Activated CD4-positive, alpha-beta T cell treated with anti-CD3 and anti-CD28 coated beads, Interleukin-2, amount 50 U/mL, for 16 hours (primary cell): ENCODE measurements around the gene RABGAP1.
A peak's percentile ranks its signal among the peaks of the same experiment; 100 is the strongest.
"Not testable (repeated sequence)": the region's sequence is repeated elsewhere in the genome, so short reads cannot be mapped to it uniquely, and the experiment has no call there.

Experiments used
- DNase-seq: peaks from one replicate; pipeline ENCODE4 v3.0.0-alpha.2; 2020

Gene RABGAP1

DNA sequence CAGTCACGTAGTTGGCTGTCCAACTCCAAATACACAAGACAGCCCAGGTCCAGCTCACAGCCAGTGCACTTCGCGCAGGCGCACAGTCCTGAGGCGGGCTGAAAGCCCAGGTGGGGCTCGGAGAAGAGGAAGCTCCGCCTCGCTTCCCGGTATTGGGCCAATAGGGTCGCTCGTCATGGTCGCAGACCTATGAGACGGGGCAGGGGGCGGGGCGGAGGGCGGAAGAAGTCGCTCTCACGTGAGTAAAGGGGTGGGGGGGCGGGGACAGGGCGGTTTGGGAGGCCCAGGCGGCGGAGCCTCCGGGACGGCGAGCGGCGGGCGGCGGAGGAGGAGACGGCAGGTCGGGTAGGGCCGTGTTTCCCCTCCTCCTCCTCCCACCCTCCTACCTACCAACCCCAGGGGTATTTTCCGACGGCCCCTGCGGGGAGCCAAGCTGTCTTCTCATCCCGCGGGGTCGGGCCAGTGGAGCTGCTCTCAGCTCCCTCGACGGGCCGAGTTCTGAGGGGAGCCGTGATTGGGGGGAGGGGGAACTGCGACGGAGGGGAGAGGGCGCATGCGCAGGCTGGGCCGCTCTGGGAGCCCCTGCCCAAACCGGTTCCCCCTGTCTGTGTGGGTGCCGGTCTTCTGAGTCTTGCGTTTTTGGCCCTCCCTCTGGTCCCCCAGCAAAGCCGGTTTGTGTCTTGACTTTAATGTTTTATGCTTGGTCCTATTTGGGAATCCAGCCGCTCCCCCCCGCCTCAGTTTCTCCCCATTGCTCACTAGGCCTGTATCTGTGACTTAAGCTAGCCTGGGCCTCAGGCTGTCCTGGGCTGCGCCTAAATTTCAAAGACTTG, at the start of gene RABGAP1:
Gene RABGAP1 (plus strand): TSS at position 272 of the 833 bp plus-strand sequence. CDS start 16,040 bp downstream, outside the sequence.
- peak; percentile 99 for DNase-seq

DNA sequence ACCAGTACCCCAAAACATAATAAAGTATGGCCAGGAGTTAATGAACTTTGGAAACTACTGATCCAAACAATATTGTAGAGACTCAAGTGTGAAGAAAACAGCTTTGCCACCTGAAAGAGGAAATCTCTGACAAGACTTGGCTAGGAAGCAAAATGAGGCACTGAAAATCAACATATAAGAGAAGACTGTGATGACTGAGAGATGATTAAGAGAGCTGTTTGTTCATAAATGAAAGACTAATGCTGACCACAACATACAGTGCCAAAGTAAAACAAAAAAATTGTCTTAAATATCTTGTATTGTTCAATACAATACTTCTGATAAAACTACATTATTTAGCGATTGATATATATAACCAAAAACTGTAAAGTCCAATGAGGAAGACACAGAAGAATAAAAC, 42.9 kb upstream of the RABGAP1 start:
- no peak for DNase-seq

- no peak for DNase-seq
Measured at GRCh38 chr9:122900791-122901190, 40.0 kb upstream of the RABGAP1 start.

GRCh38 chr9:122904466-122904822, 36.4 kb upstream of the RABGAP1 start:
- peak; percentile 44 for DNase-seq

DNA sequence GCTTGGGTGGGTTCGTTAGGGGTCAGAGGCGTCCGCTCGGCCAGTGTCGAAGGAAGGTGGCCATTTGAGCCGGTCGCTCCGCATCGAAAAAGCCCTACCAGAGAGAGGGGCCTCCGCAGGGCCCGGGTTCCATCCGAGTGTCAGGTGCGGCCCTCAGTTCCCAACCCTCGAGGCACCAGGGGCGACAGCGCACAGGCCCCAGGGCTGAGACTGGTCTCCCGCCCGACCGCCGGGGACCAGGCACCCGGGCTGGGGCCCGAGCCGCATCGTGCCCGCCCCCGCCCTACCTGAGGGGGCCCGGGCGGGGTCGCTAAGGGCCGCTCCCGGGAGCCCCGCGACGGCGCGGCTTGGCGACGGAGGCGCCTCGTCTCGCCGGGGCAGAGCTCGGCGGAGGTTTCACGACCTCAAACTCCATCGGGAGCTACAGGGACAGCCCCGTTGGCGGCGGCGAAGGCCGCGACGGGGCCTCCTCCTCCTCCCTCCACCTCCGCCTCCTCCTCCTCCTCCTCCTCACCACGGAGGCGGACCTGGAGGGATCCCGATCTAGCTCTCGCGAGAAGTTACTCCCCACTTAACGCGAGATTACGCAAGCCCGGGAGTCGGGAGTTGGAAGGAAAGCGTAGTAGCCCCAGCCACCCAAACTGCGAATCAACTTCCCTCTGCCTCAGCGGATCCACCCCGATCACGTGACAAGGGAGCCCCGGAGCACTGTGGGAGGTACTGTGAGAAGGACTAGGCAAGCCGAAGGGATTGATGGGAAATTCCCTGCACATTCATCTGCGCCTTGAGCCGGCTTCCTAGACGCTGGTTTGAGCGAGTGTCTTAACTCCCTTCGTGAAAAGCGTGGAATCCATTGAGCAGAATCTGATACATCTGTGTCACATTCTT, 35.8 kb upstream of the RABGAP1 start, which contains the start of gene RC3H2:
Gene RC3H2 (minus strand): TSS at position 537 of the 888 bp plus-strand sequence. CDS start 7,850 bp downstream, outside the sequence.
- DNase-seq: peak; percentile 99

GRCh38 chr9:122906122-122906521, 34.7 kb upstream of the RABGAP1 start:
- DNase-seq: not testable (repeated sequence)

DNA sequence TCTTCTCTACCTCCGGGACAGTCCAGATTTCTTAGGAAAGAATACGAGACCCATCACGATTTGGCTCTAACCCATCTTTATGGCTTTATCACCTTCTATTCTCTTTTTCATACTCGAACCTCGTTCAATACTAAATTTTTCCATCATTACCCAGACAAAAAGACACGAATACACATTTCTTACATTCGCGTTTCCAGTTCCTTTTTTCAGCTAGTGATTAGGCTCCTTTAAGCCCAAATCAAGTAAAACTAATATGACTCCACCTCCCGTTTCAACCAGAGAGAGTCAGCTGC, 28.2 kb upstream of the RABGAP1 start:
- no peak for DNase-seq

DNA sequence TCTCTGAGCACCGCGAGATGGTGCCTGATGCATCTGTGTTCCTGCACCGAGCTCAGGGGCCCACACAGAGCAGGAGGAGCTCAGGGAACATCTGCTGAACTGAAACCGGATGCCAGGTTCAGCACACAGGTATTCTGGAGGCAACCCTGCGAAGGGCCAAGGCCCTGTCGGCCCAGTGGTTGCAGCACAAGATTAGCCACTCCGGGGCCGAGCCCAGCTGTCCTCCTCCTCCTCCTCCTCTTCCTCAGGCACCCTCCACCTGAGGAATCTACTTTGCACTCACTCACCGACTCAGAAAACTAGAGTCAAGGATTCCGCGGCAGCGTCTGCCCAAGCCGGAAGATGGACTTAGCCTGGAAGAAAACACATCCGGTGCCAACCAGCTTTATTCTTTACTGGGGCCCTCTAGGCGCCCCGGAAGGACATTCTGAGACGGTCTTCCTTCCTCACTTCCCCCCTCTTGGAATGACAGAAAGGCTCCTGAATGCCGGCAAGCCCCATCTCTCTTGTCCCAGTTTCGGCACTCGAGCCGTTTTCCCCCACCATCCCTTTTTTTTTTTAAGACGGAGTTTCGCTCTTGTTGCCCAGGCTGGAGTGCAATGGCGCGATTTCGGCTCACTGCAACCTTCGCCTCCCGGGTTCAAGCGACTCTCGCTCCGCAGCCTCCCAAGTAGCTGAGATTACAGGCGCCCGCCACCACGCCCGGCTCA, 27.7 kb upstream of the RABGAP1 start, which contains the start of gene ZBTB6:
Gene ZBTB6 (minus strand): TSS at position 360 of the 710 bp plus-strand sequence. CDS start 1,251 bp downstream, outside the sequence.
- DNase-seq: peak; percentile 82

- no peak for DNase-seq
Measured at GRCh38 chr9:122918310-122918709, 22.5 kb upstream of the RABGAP1 start.

DNA sequence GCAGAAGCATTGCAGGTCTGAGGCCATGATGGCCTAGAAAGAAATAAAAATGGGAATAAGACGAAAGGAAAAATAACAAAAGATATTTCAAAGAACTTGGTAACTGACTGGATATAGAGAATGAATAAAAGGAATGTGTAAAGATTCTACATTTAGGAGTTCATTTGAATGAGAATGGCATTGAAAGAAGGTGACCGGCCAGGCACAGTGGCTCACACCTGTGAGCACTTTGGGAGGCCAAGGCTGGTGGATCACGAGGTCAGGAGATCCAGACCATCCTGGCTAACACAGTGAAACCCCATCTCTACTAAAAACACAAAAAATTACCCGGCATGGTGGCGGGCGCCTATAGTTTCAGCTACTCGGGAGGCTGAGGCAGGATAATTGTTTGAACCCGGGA, 18.1 kb upstream of the RABGAP1 start:
- DNase-seq: no peak

DNA sequence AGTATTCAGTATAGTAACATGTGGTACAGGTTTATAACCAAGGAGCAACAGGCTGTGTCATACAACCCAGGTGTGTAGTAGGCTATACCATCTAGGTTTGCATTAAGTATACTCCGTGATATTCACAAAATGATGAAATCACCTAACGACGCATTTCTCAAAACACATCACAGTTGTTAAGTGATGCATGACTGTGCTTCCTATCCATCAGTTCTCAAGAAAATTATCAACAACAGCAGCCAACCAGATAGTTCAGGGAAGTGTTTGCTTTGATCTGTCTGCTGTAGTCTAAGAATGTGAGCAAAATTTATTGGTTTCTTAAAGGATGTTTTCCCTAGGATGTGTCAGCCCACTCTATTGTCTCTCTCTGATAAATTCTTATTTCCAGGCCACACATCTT, 16.9 kb upstream of the RABGAP1 start:
- no peak for DNase-seq

GRCh38 chr9:122929796-122930354, 10.9 kb upstream of the RABGAP1 start:
- no peak for DNase-seq

DNA sequence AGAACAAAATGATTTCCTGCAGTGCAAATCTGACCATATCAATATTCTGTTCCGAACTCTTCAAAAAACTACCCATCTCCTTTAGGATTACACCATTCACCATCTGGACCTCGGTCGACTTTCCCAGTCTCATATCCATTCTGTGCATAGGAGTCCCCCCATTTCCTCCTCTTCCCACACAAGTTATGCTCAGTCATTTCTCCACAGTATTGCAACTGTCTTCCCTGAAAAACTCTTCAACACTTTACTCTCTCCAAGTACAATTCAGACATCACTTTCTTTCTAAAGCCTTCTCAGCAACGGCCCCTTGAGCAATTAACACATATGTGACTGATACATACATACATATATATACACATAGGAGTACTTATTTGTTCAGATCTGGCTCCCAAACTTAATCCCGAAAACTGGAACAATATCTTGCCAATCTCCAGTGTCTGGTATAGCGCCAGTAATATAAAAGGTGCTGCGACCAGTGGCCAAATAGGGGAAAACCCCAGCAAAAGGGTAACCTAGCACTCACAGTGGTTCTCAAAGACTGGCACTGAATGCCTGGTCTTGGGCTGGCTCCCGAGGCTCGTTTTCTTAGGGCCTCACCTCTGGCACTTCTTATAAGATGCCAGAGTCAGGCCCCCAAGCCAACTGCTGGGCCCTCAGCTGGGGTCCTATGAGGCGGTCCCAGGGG, 10.1 kb upstream of the RABGAP1 start:
- peak; percentile 5 for DNase-seq

DNA sequence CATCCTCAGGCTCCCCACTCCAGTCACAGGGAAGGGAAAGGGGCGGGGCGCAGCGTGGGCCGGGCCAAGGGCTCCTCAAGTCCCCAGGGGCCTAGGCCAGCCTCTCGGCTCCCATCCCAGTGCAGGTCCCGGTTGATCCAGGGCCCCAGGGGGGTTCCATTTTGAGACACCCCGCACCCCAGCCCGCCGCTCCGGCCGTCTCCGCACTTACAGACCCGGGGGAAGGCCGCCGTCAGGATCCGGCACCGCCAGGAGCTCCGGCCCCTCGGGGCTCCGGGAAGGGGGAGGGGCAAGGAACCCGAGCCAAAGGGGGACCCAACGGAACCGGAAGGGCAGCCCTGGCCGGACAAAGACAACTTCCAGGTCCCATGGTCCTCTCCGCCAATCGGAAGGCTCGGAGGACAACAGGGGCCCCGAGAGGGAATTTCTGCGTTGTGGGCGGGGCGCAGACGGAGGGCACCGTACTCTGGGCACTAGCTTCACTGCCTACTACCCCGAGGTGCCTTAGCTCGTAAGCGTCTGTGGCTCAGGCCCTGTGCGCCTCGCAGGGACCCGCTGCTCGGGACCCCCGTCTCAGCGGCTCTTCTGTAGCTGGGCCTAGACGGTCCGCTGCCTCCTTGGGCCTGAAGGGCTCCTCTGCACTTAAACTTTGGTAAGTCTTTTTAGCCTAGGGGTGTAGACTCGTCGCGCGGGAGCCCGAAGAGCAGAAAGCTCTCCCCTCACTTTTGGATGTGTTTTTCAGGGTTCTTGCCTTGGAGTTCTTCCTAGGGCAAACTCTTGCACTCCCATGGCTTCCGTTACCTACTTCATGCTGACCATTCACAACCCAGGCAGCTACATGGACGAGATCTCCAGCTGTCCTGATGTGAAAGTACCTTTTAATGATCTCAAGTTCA, 9.3 kb upstream of the RABGAP1 start, which contains the start of gene ZBTB26:
Gene ZBTB26 (minus strand): TSS at position 287 of the 896 bp plus-strand sequence. CDS start 11,578 bp downstream, outside the sequence.
- peak; percentile 96 for DNase-seq

DNA sequence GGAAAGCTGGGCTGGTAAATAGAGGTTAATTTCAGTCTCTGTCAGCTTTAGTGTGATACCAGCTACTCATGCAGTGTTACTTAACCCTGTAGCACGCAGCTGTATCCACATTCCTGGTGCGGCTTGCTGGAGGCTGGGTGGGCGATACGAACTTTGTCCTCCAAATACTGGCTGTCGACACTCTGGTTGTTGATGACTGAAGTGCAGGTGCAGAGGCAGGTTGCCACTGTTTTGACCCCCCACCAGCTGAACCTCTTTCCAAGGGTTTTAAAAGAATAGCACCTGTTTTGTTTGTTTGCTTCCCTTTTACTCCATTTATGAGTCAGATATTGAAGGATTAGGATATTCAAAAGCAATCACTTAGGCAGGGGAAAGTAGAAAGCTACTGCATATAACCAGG, 4.4 kb upstream of the RABGAP1 start:
- DNase-seq: no peak

- no peak for DNase-seq
Measured at GRCh38 chr9:122936883-122937282, 3.9 kb upstream of the RABGAP1 start.

GRCh38 chr9:122939601-122940000, 1.2 kb upstream of the RABGAP1 start:
- no peak for DNase-seq

DNA sequence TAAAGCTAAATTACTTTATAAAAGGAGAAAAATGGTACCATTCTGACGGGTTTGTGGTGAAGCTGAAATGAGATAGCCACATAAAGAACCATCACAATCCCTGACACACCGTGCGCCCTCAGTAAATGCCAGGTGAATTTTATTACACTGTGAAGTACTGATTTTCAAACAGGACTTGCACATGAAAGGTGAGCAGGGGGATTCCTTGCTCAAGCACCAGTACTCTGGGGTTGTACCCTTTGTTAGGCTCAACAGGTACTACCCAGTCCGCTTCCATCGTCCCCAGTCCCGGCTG, 419 bp upstream of the RABGAP1 start:
- DNase-seq: no peak

- no peak for DNase-seq
Measured at GRCh38 chr9:122941582-122942234, 888 bp downstream of the RABGAP1 start.
